HG03442 (cell line): ENCODE data around the gene SPRY2.

Source experiments
- ATAC-seq: cut with Tn5 transposase; IDR thresholded peaks from one replicate; pipeline ENCODE4 v1.9.1; 2021; ENCODE audit warnings: mild to moderate bottlenecking, moderate library complexity; ENCODE audit not compliant: unreplicated experiment

Gene SPRY2

DNA sequence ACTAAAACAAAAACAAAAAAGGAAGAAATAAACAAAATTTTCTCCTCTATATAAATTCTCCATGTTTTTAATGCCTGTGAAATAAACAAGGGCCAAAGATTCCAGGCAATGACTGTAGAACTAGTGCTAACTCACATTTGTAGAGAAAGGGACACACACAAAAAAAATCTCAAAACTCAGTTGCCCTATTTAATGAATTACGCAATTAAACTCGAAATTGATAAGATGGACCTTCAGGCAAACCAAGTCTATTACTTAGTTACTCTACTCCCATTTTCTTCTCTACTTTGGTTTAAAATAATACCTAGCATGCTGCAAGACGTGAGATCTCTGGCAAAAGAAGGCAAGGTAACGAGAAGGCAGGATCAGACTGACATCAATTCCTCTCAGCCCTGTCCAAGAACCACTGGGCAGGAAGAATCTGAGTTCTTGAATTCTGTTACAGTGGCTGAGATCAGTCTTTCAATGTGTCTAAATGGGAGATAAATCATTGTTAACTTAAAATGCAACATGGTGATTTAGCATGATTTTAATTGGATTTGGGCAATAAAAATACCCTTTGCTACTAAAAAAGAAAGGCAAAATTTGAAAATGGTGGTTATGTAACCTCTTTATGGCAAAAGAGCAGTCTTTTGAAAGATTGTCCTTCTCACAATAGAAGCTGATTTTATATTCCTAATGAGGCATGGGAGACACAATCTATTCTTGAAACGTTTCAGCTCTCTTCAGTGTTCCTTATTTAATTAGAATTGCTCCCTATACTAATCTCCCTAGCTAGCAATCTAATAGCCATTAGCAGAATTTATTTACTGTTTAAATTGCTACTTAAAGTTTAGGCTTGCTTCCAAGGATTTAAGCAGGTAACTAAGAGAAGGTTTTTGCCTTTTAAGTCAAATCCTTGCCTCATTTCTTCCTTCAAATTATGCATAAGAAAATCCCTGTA lies 25.9 kb downstream of the SPRY2 start:
- ATAC-seq = no peak

DNA sequence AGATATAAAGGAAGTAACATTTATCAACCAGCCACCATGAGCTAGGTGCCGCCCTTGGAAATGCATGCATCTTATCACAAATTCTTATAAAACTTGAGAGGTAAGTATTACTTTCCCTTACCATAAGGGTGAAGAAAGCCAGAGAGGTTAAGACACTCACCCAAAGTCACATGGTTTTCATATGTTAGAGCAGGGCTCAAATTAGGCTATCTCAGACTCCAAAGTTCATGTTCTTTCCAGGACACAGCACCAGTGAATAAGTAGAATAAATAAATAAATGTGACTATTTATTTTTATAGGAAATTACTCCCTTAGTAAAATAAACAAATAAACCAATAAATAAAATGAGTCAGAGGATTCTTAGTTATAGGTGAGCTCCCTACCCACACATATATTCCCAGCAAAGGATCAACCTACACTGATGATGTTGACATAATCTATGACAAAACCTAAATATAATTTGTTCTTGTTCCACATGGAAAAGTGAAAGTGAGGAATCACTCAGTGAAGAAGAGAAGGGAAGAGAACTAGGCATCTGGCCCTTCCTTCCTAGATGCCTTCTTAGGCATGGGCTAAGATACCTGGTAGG lies 27.2 kb downstream of the SPRY2 start:
- ATAC-seq = no peak

DNA sequence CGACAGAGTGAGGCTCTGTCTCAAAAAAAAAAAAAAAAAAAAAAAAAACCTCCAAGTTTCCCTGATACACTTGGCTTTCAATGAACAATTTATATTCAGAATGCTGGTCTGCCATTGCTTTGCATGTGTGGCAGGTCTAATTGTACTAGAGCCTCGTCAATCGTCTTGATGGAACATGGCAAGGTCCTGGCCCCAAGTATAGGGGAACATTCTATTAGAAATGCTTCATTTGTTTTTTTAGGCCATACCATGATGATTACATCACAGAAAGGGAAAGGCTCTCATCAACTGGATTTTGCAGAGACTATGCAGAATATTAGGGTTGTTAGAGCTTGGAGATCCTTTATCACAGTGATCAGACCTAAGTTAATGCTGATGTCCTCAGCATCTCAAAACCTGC lies 28.0 kb downstream of the SPRY2 start:
- ATAC-seq = no peak

DNA sequence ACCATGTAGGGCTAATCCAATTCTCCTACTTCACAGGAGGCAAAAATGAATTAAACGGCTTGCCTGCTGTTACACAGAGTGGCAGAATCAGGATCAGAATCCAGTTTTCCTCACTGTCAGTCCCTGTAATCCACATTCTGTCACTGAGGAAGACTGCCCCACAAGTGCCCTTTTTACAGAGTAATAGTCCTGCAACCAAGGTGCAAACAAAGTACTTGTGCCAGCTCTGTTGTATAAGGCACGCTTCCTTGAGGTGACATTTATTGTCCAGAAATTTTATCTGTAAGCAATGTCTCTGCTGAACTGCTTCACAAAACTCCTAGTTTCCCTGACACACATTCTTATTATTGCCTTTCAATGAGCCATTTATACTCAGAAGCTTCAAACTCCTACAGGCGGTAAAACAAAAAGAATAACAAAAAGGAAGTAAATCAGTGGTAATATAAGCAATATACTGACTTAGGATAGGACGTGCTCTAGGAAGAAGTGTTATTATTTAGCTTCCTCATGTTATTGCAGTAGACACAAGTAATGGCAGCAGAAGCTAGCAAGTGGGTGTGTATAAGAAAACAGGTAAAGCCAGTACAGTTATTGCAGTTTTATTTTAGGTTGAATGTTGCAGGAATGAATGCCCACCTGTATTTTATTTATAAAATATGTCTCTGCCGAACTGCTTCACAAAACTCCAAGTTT lies 28.8 kb downstream of the SPRY2 start:
- ATAC-seq = no peak

DNA sequence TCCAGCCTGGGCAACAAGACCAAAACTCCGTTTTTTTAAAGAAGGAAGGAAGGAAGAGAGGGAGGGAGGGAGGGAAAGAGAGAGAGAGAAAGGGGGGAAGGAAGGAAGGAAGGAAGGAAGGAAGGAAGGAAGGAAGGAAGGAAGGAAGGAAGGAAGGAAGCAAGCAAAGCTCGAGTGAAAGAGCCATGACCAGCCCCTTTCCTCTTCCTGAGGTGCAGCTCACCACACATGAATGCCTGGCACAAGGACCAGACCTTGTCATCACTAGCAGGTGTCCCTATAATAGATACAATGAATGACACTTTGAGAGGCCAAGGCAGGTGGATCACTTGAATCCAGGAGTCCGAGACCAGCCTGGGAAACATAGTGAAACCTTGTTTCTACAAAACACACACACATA lies 31.0 kb downstream of the SPRY2 start:
- ATAC-seq = no peak

DNA sequence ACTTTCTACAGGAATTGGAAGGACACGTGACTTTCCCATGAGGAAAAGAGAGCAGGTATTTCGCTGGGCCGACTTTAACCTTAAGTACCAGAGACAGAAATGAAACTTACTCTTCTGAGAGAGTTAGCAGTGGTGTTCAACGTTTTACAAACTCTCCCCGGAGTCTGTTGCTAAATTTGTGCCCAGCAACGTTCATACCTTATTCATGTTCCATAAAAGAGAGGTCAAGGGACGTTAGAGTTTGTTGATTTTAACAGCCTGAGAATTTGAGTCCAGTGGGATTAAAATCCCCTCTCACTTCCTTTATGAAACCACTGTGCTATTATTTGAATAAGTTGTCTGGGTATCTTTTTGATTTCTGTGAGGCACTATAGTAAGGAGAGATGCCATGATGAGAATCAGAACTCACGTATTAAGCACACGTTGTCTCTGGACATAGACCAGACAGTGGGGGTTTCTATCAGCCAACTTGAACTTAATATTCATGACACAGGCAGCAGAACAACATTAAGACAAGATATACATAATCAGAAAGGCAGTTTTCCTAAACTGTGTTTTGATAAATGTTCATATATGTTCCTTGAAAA lies 33.4 kb downstream of the SPRY2 start:
- no peak for ATAC-seq

DNA sequence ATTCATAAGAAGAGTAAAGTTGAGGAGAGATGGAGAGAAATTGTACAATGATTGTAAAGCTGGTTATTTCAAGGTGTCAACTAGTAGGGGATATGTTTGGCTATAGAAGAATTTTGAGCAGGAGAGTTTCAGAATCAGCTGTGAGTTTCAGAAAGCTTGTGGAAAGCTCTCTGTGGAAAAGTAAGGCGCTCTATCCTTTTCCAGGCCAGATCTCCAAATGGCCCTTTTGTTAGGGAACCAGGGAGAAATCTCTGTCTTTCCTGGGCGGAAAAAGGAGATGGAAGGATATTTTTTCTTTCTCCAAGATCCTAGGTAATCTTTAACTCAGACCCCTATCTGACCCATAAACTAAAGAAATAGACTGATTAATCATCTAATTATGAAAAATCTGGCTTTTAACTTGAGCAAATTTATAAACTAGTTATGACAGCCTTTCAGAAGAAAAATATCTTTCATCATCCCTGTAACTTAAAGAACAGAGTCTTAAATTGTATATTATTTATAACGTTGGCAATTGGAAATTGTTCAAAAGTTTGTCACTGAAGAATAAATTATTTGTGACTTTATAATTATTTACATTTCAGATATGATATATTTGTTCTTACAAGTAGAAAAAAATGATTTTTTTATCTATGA lies 34.5 kb downstream of the SPRY2 start:
- no peak for ATAC-seq

DNA sequence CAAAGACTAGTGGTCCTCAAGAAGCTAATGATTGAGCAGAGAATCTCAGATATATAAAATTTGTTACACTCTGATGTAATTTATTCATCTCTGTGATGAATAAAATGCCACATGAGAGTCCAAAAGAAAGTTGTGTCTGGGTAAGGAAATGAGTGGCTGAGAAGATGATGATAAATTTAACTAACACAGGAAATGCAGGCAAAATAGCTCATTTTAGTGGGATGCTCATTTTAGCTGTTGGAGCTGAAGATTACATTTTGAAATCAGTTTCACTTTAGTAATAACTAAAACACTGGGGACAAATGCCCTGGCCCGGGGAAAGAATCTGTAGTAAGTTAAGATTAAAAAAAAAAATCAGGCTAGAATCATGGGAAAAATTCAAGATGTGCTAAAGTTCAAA lies 35.2 kb downstream of the SPRY2 start:
- ATAC-seq = no peak

DNA sequence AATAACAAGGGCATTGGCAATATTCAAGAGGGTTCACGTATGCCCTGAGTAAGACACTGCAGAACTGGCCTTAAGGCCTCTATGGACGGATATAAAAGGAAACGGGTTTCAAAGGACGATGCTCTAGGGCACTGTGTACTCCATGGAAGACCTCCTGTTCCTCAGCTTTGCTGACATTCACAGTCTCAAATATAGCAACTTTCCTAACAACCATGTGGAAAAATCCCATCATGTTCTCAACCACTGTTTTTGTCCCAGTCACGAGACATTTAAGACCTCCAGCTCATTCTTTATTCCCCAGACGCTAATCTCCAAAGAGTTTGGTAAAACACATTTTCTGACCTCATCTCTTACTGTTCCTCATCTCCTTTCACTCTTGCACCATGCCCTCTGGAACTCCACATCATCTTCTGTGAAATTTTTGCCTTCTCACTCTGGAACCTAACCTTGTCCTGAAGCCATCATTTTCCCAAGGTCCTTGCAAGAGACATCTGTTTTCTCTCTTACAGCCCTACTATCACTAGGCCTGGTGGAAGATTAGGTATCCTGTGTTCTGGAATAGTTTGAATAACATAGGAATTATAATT lies 37.6 kb downstream of the SPRY2 start:
- ATAC-seq = no peak

DNA sequence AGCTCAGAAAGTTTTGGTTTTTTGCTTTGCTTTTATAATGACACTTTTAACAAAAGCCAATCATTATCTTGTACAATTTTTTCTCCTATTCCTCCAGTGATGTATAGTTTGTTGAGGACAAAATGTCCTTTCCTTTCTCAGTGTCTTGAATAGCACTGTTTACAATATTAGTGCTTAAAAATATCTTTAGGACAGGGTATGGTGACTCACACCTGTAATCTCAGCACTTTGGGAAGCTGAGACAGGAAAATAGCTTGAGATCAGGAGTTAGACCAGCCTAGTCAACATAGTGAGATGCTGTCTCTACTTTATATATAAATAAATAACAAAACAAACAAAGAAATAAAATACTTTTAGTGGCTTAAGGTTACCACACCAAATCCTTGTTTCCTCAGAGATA lies 41.9 kb downstream of the SPRY2 start:
- no peak for ATAC-seq

DNA sequence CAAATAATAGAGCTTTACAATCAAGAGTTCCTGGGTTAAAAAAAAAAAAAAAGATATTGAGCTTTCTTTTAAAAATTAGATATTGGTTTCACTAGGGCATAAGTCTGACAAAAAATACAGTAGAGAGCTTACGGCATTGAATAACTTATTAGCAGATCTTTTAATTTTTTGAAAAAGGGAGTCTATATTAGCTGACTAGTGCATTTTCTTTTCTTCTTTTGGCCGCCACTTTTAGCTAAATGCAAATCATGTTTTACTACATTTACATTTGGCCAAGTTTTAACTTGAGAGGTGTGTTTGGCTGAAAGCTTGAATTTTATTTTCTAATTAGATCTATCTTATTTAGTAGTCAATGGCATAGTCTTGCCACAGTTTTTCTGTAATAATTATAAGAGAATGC lies 43.4 kb downstream of the SPRY2 start:
- no peak for ATAC-seq

DNA sequence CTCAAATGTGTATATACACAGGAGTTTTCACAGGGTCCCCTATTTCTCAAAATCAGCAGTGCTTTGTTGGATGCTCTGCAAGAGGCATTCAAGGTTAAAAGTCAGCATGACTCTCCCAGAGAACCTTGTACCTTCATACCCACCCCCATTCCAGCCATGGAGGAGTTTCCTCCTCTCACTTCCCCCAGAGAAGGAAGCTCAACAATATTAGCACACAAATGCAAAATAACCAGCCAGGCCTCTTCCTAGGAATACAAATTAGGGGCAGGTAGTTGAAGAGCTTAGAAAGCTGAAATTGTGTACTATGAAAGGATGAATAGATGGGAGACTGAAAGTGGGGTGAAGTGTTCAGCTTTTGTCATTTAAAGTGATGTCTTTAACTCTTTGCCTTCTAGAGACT lies 43.8 kb downstream of the SPRY2 start:
- ATAC-seq = no peak

DNA sequence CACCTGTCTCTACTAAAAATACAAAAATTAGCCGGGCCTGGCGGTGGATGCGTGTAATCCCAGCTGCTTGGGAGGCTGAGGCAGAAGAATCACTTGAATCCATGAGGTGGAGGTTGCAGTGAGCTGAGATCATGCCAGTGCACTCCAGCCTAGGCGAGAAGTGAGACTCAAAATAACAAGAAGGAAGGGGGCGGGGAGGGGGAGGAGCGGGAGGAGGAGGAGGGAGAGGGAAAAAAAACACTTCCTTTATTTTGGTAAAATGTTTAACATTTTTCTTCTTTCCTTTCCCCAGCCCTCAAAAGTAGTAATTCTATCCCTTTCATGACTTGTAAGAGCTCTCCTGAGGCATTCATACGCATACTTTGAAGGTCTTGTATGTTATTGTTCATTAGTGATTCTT lies 44.3 kb downstream of the SPRY2 start:
- ATAC-seq = no peak

DNA sequence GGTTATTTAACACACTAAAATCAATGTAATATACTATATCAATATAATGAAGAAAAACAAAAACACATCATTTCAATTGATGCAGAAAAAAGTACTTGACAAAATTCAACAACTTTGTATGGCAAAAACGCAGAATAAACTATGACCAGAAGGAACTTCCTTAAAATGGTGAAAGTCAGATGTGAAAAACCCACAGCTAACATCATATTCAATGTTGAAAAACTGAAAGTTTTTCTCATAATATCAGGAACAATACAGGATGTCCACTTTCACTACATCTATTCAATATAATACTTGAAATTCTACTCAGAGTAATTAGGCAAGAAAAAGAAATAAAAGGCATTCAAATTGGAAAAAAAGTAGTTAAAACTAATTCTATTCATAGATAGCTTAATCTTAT lies 50.3 kb downstream of the SPRY2 start:
- ATAC-seq = no peak
